Activated T-cell treated with anti-CD3 and anti-CD28 coated beads for 48 hours (primary cell): ENCODE measurements around the gene ADD3.

Source experiments
- DNase-seq: peaks from one replicate; pipeline ENCODE4 v3.0.0-alpha.2; 2020; ENCODE audit warnings: low read depth

ADD3 gene

GRCh38 chr10:110007701-110008517 lies at the start of gene ADD3:
ADD3 (plus strand) TSS chr10:110007984; CDS start chr10:110100654, 92,670 bp downstream.
- DNase-seq: peak; percentile 85

- no peak for DNase-seq
These were observed 49.7 kb upstream of the ADD3 start for GRCh38 chr10:109958059-109958458.

GRCh38 chr10:109959259-109960145 lies 48.3 kb upstream of the ADD3 start:
- DNase-seq: no peak

GRCh38 chr10:109960682-109961081 lies 47.1 kb upstream of the ADD3 start:
- no peak for DNase-seq

GRCh38 chr10:109961174-109962001 lies 46.4 kb upstream of the ADD3 start:
- DNase-seq: no peak

- DNase-seq: no peak
These were observed 45.5 kb upstream of the ADD3 start for GRCh38 chr10:109962247-109962646.

GRCh38 chr10:109963439-109963838 lies 44.3 kb upstream of the ADD3 start:
- DNase-seq: no peak

GRCh38 chr10:109964318-109964717 lies 43.5 kb upstream of the ADD3 start:
- DNase-seq: no peak

- no peak for DNase-seq
These were observed 40.6 kb upstream of the ADD3 start for GRCh38 chr10:109966961-109967738.

- DNase-seq: no peak
These were observed 40.1 kb upstream of the ADD3 start for GRCh38 chr10:109967739-109968088.

- DNase-seq: no peak
These were observed 38.6 kb upstream of the ADD3 start for GRCh38 chr10:109968953-109969759.

GRCh38 chr10:109969760-109970346 lies 37.9 kb upstream of the ADD3 start:
- no peak for DNase-seq

GRCh38 chr10:109971634-109972033 lies 36.1 kb upstream of the ADD3 start:
- DNase-seq: no peak

- no peak for DNase-seq
These were observed 35.3 kb upstream of the ADD3 start for GRCh38 chr10:109972372-109973001.

- DNase-seq: no peak
These were observed 34.4 kb upstream of the ADD3 start for GRCh38 chr10:109973326-109973829.

GRCh38 chr10:109974504-109975191 lies 33.1 kb upstream of the ADD3 start:
- DNase-seq: no peak

GRCh38 chr10:109975244-109976190 lies 32.3 kb upstream of the ADD3 start:
- DNase-seq: no peak

- no peak for DNase-seq
These were observed 31.1 kb upstream of the ADD3 start for GRCh38 chr10:109976681-109977080.
